ENCODE measurements around the gene PRMT2. TPM values are rescaled to one million over a fixed set of nuclear protein-coding genes. Genes with fewer than 3 reads are reported as not detected.

The PRMT2 gene
- total RNA-seq, 1 donor, result 96.7 TPM

DNA sequence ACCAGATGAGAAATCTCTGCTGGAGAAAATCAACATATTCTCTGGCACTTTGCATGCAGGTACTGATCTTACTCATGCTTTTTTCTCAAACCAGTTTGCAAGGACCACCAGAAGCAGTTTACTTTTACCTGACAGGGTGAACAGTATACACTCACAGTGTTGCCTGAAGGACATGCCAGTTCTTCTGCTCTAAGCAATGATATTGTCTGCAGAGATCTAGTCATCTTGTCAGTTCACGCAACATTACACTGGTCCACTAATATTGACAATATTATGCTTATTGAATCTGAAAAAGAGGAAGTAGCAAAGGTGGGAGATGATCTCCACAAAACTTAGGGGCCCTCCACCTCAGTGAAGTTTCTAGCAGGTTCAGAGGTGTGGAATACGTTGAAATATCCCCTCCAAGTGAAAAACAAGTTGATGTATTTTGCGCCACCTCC is 26.8 kb upstream of the PRMT2 start:
- Histone ChIP-seq H3K27me3 (ENCODE audit: insufficient read depth, low read length) (no peaks in the 10 kb centered on the region), H3K4me3 (ENCODE audit: low read length) (no peak overlapping the region), H3K4me1 (ENCODE audit: insufficient read depth, low read length) (peaks cover 32% of the 10 kb centered on the region), H3K9me3 (ENCODE audit: low read depth, low read length) (no peaks in the 10 kb centered on the region)

- no peaks in the 10 kb centered on the region for H3K27me3 ChIP-seq (ENCODE audit: insufficient read depth, low read length)
- no peaks in the 10 kb centered on the region for H3K9me3 ChIP-seq (ENCODE audit: low read depth, low read length)
- H3K4me1 ChIP-seq (ENCODE audit: insufficient read depth, low read length), result peaks cover 22% of the 10 kb centered on the region
- no peak overlapping the region for H3K4me3 ChIP-seq (ENCODE audit: low read length)
Measured at GRCh38 chr21:46610018-46610701, 25.3 kb upstream of the PRMT2 start.

- Histone ChIP-seq H3K4me1 (ENCODE audit: insufficient read depth, low read length) (no peaks in the 10 kb centered on the region), H3K4me3 (ENCODE audit: low read length) (no peak overlapping the region), H3K27me3 (ENCODE audit: insufficient read depth, low read length) (no peaks in the 10 kb centered on the region), H3K9me3 (ENCODE audit: low read depth, low read length) (no peaks in the 10 kb centered on the region)
Measured at GRCh38 chr21:46613391-46613790, 22.1 kb upstream of the PRMT2 start.

DNA sequence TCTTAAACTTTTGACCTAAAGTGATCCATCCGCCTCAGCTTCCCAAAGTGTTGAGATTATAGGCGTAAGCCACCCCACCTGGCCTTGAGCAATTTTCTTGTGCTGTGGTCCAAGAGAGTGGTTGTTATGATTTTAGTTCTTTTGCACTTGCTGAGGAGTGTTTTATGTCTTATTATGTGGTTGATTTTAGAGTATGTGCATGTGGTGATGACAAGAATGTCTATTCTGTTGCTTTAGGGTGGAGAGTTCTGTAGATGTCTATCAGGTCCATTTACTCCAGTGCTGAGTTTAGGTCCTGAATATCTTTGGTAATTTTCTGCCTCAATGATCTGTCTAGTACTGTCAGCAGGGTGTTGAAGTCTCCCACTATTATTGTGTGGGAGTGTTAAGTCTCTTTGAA is 19.4 kb upstream of the PRMT2 start:
- Histone ChIP-seq H3K9me3 (ENCODE audit: low read depth, low read length) (no peaks in the 10 kb centered on the region), H3K27me3 (ENCODE audit: insufficient read depth, low read length) (no peaks in the 10 kb centered on the region), H3K4me3 (ENCODE audit: low read length) (no peak overlapping the region), H3K4me1 (ENCODE audit: insufficient read depth, low read length) (peaks cover 7% of the 10 kb centered on the region)

- peaks cover 13% of the 10 kb centered on the region for H3K4me1 ChIP-seq (ENCODE audit: insufficient read depth, low read length)
- H3K9me3 ChIP-seq (ENCODE audit: low read depth, low read length), result no peaks in the 10 kb centered on the region
- no peak overlapping the region for H3K4me3 ChIP-seq (ENCODE audit: low read length)
- H3K27me3 ChIP-seq (ENCODE audit: insufficient read depth, low read length), result no peaks in the 10 kb centered on the region
Measured at GRCh38 chr21:46616656-46617055, 18.8 kb upstream of the PRMT2 start.

DNA sequence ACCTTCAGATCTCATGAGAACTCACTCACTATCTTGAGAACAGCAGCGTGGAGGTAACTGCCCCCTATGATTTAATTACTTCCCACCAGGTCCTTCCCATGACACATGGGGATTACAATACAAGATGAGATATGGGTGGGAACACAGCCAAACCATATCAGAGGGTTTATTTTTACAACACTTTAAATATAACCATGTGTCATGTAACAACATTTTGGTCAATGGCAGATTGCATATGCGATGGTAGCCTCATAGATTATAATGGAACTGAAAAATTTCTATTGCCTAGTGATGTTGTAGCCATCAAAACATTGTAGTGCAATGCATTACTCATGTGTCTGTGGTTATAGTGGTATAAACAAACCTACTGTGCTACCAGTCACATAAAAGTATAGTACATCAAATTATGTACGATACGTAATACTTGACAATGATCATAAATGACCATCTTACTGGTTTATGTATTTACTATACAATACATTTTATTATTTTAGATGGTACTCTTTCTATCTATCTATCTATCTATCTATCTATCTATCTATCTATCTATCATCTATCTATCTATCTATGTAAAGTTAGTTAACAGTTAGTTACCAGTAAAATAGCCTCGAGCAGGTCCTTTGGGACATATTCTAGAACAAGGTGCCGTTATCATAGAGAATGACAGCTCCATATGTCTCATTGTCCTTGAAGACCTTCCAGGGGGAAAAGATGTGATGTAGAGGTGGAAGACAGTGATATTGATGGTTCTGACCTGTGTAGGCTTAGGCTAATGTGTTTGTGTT is 18.0 kb upstream of the PRMT2 start:
- Histone ChIP-seq H3K4me1 (ENCODE audit: insufficient read depth, low read length) (peaks cover 21% of the 10 kb centered on the region), H3K9me3 (ENCODE audit: low read depth, low read length) (no peaks in the 10 kb centered on the region), H3K27me3 (ENCODE audit: insufficient read depth, low read length) (no peaks in the 10 kb centered on the region), H3K4me3 (ENCODE audit: low read length) (no peak overlapping the region)

- Histone ChIP-seq H3K27me3 (ENCODE audit: insufficient read depth, low read length) (no peaks in the 10 kb centered on the region), H3K4me1 (ENCODE audit: insufficient read depth, low read length) (peaks cover 30% of the 10 kb centered on the region), H3K4me3 (ENCODE audit: low read length) (no peak overlapping the region), H3K9me3 (ENCODE audit: low read depth, low read length) (no peaks in the 10 kb centered on the region)
Measured at GRCh38 chr21:46618738-46619379, 16.6 kb upstream of the PRMT2 start.

- no peaks in the 10 kb centered on the region for H3K9me3 ChIP-seq (ENCODE audit: low read depth, low read length)
- H3K27me3 ChIP-seq (ENCODE audit: insufficient read depth, low read length), result no peaks in the 10 kb centered on the region
- H3K4me1 ChIP-seq (ENCODE audit: insufficient read depth, low read length), result peaks cover 30% of the 10 kb centered on the region
- H3K4me3 ChIP-seq (ENCODE audit: low read length), result no peak overlapping the region
Measured at GRCh38 chr21:46619846-46620245, 15.6 kb upstream of the PRMT2 start.

DNA sequence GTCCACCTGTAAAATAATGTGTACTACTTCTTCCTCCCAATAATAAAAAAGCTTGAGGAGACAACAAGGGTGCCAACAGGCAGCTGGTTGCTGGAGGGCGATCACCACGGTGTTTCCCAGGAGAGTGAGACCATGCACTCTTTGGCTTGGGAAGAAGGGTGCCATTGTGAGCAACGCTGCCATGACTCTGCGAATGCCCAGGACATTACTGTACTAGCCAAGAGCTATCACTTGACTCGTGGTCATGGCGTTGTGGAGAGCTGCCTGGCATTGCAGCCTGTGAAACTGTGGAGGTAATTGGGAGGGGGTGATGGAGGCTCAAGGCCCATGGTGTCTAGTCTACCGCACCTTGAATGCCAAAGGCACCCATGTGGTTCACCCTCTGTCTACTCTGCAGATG is 14.6 kb upstream of the PRMT2 start:
- no peak overlapping the region for H3K4me3 ChIP-seq (ENCODE audit: low read length)

GRCh38 chr21:46621457-46622182 is 13.9 kb upstream of the PRMT2 start:
- H3K4me3 ChIP-seq (ENCODE audit: low read length), result no peak overlapping the region
- H3K9me3 ChIP-seq (ENCODE audit: low read depth, low read length), result no peaks in the 10 kb centered on the region
- H3K4me1 ChIP-seq (ENCODE audit: insufficient read depth, low read length), result peaks cover 37% of the 10 kb centered on the region

More for the DNA sequence above, 14.6 kb upstream of the PRMT2 start:
- Histone ChIP-seq H3K9me3 (ENCODE audit: low read depth, low read length) (no peaks in the 10 kb centered on the region), H3K4me1 (ENCODE audit: insufficient read depth, low read length) (peaks cover 30% of the 10 kb centered on the region), H3K27me3 (ENCODE audit: insufficient read depth, low read length) (no peaks in the 10 kb centered on the region)

DNA sequence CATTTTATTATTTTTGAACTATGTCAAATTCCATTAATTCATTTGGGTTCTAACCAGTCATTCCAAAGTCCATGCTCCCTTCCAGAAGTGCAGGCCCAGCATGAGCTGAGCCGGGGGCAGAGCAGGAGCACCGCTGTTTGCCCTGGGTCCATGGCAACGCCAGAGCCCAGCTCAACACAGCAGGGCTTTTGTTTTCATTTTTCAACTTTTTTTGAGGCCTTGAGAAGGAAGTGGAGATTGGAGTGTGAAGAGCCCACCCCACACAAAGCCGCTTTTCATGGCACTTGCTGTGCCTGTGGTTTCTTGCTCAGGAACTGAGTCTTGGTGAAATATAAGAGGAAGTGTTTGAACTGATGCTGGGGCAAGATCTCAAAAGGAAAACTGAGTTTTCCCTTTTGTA is 13.2 kb upstream of the PRMT2 start:
- H3K4me1 ChIP-seq (ENCODE audit: insufficient read depth, low read length), result peaks cover 43% of the 10 kb centered on the region
- H3K27me3 ChIP-seq (ENCODE audit: insufficient read depth, low read length), result no peaks in the 10 kb centered on the region
- H3K9me3 ChIP-seq (ENCODE audit: low read depth, low read length), result no peaks in the 10 kb centered on the region
- no peak overlapping the region for H3K4me3 ChIP-seq (ENCODE audit: low read length)

More at GRCh38 chr21:46621457-46622182, 13.9 kb upstream of the PRMT2 start:
- H3K27me3 ChIP-seq (ENCODE audit: insufficient read depth, low read length), result no peaks in the 10 kb centered on the region

- H3K27me3 ChIP-seq (ENCODE audit: insufficient read depth, low read length), result no peaks in the 10 kb centered on the region
- no peak overlapping the region for H3K4me3 ChIP-seq (ENCODE audit: low read length)
- H3K9me3 ChIP-seq (ENCODE audit: low read depth, low read length), result no peaks in the 10 kb centered on the region
- peaks cover 46% of the 10 kb centered on the region for H3K4me1 ChIP-seq (ENCODE audit: insufficient read depth, low read length)
Measured at GRCh38 chr21:46624050-46624449, 11.4 kb upstream of the PRMT2 start.

DNA sequence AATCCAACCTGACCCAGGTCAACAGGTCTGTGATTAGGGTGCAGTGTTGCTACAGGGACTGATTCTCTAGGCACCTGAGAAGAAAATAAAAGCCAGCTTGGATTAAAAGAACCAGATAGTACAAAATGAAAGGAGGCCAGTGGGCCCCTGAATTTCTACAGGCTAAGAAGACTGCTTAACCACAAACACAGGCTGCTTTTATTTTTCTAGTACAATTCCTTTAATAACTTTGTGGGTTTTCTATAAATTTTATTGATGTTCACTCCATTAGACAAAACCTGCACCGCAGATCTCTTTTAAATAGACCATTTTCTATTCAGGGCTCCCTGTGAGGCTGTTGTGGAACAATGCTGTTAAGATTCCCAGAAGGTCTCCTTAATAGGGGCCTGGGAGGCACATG is 9.7 kb upstream of the PRMT2 start:
- Histone ChIP-seq H3K4me1 (ENCODE audit: insufficient read depth, low read length) (peaks cover 42% of the 10 kb centered on the region), H3K4me3 (ENCODE audit: low read length) (no peak overlapping the region), H3K9me3 (ENCODE audit: low read depth, low read length) (no peaks in the 10 kb centered on the region), H3K27me3 (ENCODE audit: insufficient read depth, low read length) (no peaks in the 10 kb centered on the region)

- peaks cover 34% of the 10 kb centered on the region for H3K4me1 ChIP-seq (ENCODE audit: insufficient read depth, low read length)
- H3K4me3 ChIP-seq (ENCODE audit: low read length), result no peak overlapping the region
- no peaks in the 10 kb centered on the region for H3K27me3 ChIP-seq (ENCODE audit: insufficient read depth, low read length)
- H3K9me3 ChIP-seq (ENCODE audit: low read depth, low read length), result no peaks in the 10 kb centered on the region
Measured at GRCh38 chr21:46626536-46626935, 8.9 kb upstream of the PRMT2 start.

Data from mononuclear cell (primary cell).